Adipocyte (in vitro differentiated cells): ENCODE results near the gene UNC79.
"Not testable (repeated sequence)": the region's sequence is repeated elsewhere in the genome, so short reads cannot be mapped to it uniquely, and the experiment has no call there.

ENCODE experiments used
- DNase-seq: peaks from one replicate; pipeline ENCODE4 v3.0.0-alpha.2; 2015; ENCODE audit warnings: low read depth
- H3K27me3 ChIP-seq: replicated peaks from 2 replicates; pipeline ENCODE4 v1.7.0; 2013; ENCODE audit warnings: mild to moderate bottlenecking, low read length, moderate library complexity; ENCODE audit not compliant: control insufficient read depth, insufficient read depth
- H3K36me3 ChIP-seq: 2 replicates; pipeline ENCODE4 v1.7.0; 2013; ENCODE audit warnings: low read length, mild to moderate bottlenecking, moderate library complexity; ENCODE audit not compliant: control insufficient read depth, insufficient read depth, severe bottlenecking
- H3K4me1 ChIP-seq: 2 replicates; pipeline ENCODE4 v1.7.0; 2013; ENCODE audit warnings: mild to moderate bottlenecking, low read length, moderate library complexity; ENCODE audit not compliant: control insufficient read depth, insufficient read depth
- H3K4me3 ChIP-seq: 2 replicates; pipeline ENCODE4 v1.7.0; 2013; ENCODE audit warnings: mild to moderate bottlenecking, low read length, moderate library complexity
- H3K9ac ChIP-seq: 2 replicates; pipeline ENCODE4 v1.7.0; 2013; ENCODE audit warnings: mild to moderate bottlenecking, low read length, moderate library complexity
- H3K9me3 ChIP-seq: 2 replicates; pipeline ENCODE4 v1.7.0; 2013; ENCODE audit warnings: mild to moderate bottlenecking, low read length, moderate library complexity; ENCODE audit not compliant: control insufficient read depth

UNC79 gene

DNA sequence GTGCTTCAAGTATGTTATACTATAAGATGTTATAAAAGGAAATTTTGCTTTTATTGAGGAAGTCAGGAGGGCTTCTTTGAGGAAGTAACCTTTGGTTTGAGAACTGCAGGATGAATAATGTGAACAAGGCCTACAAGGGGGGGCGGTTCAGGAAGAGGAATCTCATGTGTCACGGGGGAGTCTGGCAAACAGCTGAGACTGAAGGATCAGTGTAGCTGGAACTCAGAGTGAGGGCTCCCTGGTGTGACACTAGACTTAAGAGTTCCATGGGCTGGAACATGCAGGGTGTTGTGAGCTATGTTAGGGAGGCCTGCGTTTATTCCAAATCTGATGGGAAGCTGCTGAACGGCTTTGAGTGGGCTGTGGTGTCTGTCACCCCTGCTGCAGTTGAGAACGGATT lies 62.3 kb downstream of the UNC79 start:
- Histone ChIP-seq H3K9me3 (no peaks in the 10 kb centered on the region), H3K36me3 (no peaks in the 10 kb centered on the region), H3K9ac (no peak overlapping the region), H3K27me3 (no peaks in the 10 kb centered on the region), H3K4me1 (peaks cover 8% of the 10 kb centered on the region), H3K4me3 (no peak overlapping the region)
- DNase-seq = no peak

- not testable (repeated sequence) for H3K36me3 ChIP-seq, DNase-seq, H3K27me3 ChIP-seq, H3K4me1 ChIP-seq, H3K4me3 ChIP-seq, H3K9ac ChIP-seq, H3K9me3 ChIP-seq
These were observed 62.9 kb downstream of the UNC79 start for GRCh38 chr14:93493622-93494021.

DNA sequence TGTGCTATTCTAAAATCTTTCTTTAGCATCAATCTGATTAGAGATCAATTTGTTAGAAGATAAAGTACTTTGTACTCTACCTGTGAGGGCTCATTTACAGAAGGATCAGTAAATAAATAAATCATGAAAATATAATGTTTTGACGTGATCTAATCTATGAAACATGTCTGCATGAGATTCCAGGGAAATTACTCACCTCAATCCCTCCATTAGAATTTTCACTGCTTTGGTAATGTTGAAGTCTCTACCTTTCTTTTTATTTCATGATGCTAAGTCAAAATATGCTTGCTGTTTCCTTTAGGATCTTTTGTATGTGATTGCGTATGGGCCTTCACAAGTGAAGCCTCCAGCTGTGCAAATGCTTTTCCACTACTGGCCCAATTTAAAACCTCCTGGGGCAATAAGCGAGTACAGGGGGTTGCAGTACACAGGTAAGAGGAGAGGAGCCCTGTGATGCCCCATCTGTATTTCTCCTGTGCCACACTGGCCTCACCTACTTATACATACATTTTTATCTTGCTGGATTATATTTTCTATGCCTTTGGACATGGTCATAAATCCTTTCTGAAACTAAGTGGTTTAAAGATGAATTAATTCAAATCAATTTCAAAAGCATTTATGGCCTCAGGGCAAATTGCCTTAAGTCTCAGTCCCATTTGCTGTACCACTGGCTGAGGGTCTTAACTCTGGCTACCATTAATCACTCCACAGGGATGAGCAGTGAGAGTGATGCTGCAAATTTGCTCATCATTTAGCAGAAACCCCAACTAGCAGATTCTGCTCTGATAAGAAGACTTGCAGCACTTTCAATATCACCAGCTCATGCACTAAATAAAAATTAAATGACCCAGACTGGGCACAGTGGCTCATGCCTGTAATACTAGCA lies 66.4 kb downstream of the UNC79 start:
- no peak overlapping the region for H3K4me3 ChIP-seq
- DNase-seq = no peak
- no peaks in the 10 kb centered on the region for H3K4me1 ChIP-seq
- no peaks in the 10 kb centered on the region for H3K36me3 ChIP-seq
- H3K9ac ChIP-seq = no peak overlapping the region
- H3K9me3 ChIP-seq = no peaks in the 10 kb centered on the region
- no peaks in the 10 kb centered on the region for H3K27me3 ChIP-seq

- no peaks in the 10 kb centered on the region for H3K9me3 ChIP-seq
- no peak for DNase-seq
- H3K4me3 ChIP-seq = no peak overlapping the region
- no peaks in the 10 kb centered on the region for H3K4me1 ChIP-seq
- no peak overlapping the region for H3K9ac ChIP-seq
- H3K36me3 ChIP-seq = no peaks in the 10 kb centered on the region
- H3K27me3 ChIP-seq = no peaks in the 10 kb centered on the region
These were observed 79.3 kb downstream of the UNC79 start for GRCh38 chr14:93510056-93510455.

- no peak for DNase-seq
- no peaks in the 10 kb centered on the region for H3K9me3 ChIP-seq
- no peaks in the 10 kb centered on the region for H3K4me1 ChIP-seq
- no peaks in the 10 kb centered on the region for H3K27me3 ChIP-seq
- H3K36me3 ChIP-seq = no peaks in the 10 kb centered on the region
- no peak overlapping the region for H3K9ac ChIP-seq
- no peak overlapping the region for H3K4me3 ChIP-seq
These were observed 80.3 kb downstream of the UNC79 start for GRCh38 chr14:93511001-93511400.

GRCh38 chr14:93520053-93520607 lies 89.4 kb downstream of the UNC79 start:
- Histone ChIP-seq H3K4me3 (no peak overlapping the region), H3K9ac (no peak overlapping the region), H3K4me1 (no peaks in the 10 kb centered on the region), H3K9me3 (peaks cover 34% of the 10 kb centered on the region), H3K27me3 (no peaks in the 10 kb centered on the region), H3K36me3 (no peaks in the 10 kb centered on the region)
- no peak for DNase-seq

- no peaks in the 10 kb centered on the region for H3K36me3 ChIP-seq
- H3K4me3 ChIP-seq = no peak overlapping the region
- peaks cover 16% of the 10 kb centered on the region for H3K4me1 ChIP-seq
- H3K9ac ChIP-seq = no peak overlapping the region
- H3K27me3 ChIP-seq = no peaks in the 10 kb centered on the region
- peaks cover 33% of the 10 kb centered on the region for H3K9me3 ChIP-seq
- no peak for DNase-seq
These were observed 91.5 kb downstream of the UNC79 start for GRCh38 chr14:93522221-93522620.

DNA sequence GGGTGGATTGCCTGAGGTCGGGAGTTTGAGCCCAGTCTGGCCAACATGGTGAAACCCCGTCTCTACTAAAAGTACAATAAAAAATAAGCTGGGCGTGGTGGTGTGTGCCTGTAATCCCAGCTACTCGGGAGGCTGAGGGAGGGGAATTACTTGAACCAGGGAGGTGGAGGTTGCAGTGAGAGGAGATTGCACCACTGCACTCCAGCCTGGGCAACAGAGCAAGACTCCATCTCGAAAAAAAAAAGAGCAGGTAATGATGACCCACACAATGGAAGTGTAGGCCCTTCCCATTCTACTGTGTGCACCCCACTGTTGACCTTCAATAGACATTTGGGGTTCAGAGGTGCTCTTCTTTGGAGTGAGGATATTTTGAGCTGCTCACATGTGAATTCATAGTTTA lies 94.5 kb downstream of the UNC79 start:
- H3K9me3 ChIP-seq = peaks cover 13% of the 10 kb centered on the region
- peaks cover 18% of the 10 kb centered on the region for H3K4me1 ChIP-seq
- not testable (repeated sequence) for H3K36me3 ChIP-seq, H3K27me3 ChIP-seq, H3K4me3 ChIP-seq, DNase-seq, H3K9ac ChIP-seq

- Histone ChIP-seq H3K4me1 (peaks cover 18% of the 10 kb centered on the region), H3K9me3 (peaks cover 7% of the 10 kb centered on the region), H3K27me3 (no peaks in the 10 kb centered on the region), H3K4me3 (no peak overlapping the region), H3K9ac (no peak overlapping the region), H3K36me3 (no peaks in the 10 kb centered on the region)
- peak; percentile 11 for DNase-seq
These were observed 95.1 kb downstream of the UNC79 start for GRCh38 chr14:93525696-93526451.

DNA sequence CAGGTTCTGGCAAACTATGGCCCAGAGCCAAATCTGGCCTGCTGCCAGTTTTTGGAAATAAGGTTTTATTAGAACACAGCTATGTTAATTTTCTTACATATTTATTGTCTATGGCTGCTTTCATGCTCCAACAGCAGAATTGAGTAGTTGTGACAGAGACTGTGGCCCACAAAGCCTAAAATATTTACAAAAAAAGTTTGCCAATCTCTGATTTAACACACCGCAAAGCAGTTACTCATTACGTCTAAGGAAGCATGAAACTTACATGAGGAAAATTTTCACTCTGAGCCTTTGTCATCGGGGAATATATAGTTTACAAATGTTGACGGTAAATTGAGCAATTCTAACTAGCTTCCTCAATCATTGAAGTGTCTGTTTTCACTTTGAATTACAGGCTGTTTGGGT lies 96.5 kb downstream of the UNC79 start:
- H3K9ac ChIP-seq = no peak overlapping the region
- H3K4me1 ChIP-seq = peaks cover 18% of the 10 kb centered on the region
- H3K4me3 ChIP-seq = peak overlapping the region; percentile 58
- H3K9me3 ChIP-seq = no peaks in the 10 kb centered on the region
- no peaks in the 10 kb centered on the region for H3K36me3 ChIP-seq
- DNase-seq = no peak
- H3K27me3 ChIP-seq = no peaks in the 10 kb centered on the region

- peaks cover 18% of the 10 kb centered on the region for H3K4me1 ChIP-seq
- DNase-seq = no peak
- no peak overlapping the region for H3K9ac ChIP-seq
- H3K9me3 ChIP-seq = no peaks in the 10 kb centered on the region
- H3K27me3 ChIP-seq = no peaks in the 10 kb centered on the region
- H3K36me3 ChIP-seq = no peaks in the 10 kb centered on the region
- no peak overlapping the region for H3K4me3 ChIP-seq
These were observed 98.3 kb downstream of the UNC79 start for GRCh38 chr14:93528884-93529558.
